Neural cell (in vitro differentiated cells): ENCODE measurements around the gene SMIM31. TPM values are rescaled to one million over a fixed set of nuclear protein-coding genes. Genes with fewer than 3 reads are reported as not detected.

Experiments used
- H2AFZ ChIP-seq: fragments of 200-600, 300-800 bp; sonication (generic), shearing (Covaris generic); 2 replicates; pipeline ENCODE4 v1.6.0; 2014; ENCODE audit warnings: low read depth, mild to moderate bottlenecking, antibody characterized with exemption, low read length, moderate library complexity
- H3F3A ChIP-seq: fragments of 200-600 bp; shearing (Covaris generic); 2 replicates; pipeline ENCODE4 v1.6.1; 2016; ENCODE audit warnings: mild to moderate bottlenecking, moderate library complexity, mixed read lengths, antibody characterized with exemption, low read length; ENCODE audit not compliant: insufficient read depth, poor library complexity, severe bottlenecking
- H3K27ac ChIP-seq: fragments of 200-600, 300-800 bp; sonication (generic), shearing (Covaris generic); 2 replicates; pipeline ENCODE4 v1.5.1; 2014; ENCODE audit warnings: mild to moderate bottlenecking, low read length, moderate library complexity
- H3K27me3 ChIP-seq: fragments of 300-800, 200-600 bp; sonication (generic), shearing (Covaris generic); 2 replicates; pipeline ENCODE4 v1.6.0; 2014; ENCODE audit warnings: mild to moderate bottlenecking, low read depth, low read length, moderate library complexity; ENCODE audit not compliant: insufficient read depth
- H3K36me3 ChIP-seq: fragments of 300-800, 200-600 bp; sonication (generic), shearing (Covaris generic); 2 replicates; pipeline ENCODE4 v1.5.1; 2014; ENCODE audit warnings: mild to moderate bottlenecking, antibody characterized with exemption, low read length, moderate library complexity; ENCODE audit not compliant: insufficient read depth
- H3K4me2 ChIP-seq: fragments of 300-800, 200-600 bp; sonication (generic), shearing (Covaris generic); 2 replicates; pipeline ENCODE4 v1.6.0; 2014; ENCODE audit warnings: mild to moderate bottlenecking, low read length
- H3K4me3 ChIP-seq: fragments of 300-800, 200-600 bp; sonication (generic), shearing (Covaris generic); 2 replicates; pipeline ENCODE4 v1.5.1; 2014; ENCODE audit warnings: mild to moderate bottlenecking, low read length, moderate library complexity
- H3K79me2 ChIP-seq: fragments of 200-600 bp; shearing (Covaris generic); replicated peaks from 2 replicates; pipeline ENCODE4 v1.6.0; 2014; ENCODE audit warnings: mild to moderate bottlenecking, low read length, moderate library complexity; ENCODE audit not compliant: insufficient read depth
- H3K9ac ChIP-seq: fragments of 300-800, 200-600 bp; sonication (generic), shearing (Covaris generic); 2 replicates; pipeline ENCODE4 v1.6.1; 2016; ENCODE audit warnings: mild to moderate bottlenecking, low read length, mixed read lengths
- H3K9me2 ChIP-seq: fragments of 200-600 bp; shearing (Covaris generic); 2 replicates; pipeline ENCODE4 v1.6.1; 2016; ENCODE audit warnings: mild to moderate bottlenecking, low read length, mixed read lengths; ENCODE audit not compliant: insufficient read depth
- H3K9me3 ChIP-seq: fragments of 200-600, 300-800 bp; sonication (generic), shearing (Covaris generic); 2 replicates; pipeline ENCODE4 v1.6.1; 2016; ENCODE audit warnings: mild to moderate bottlenecking, mixed run types, low read length, moderate library complexity, mixed read lengths
- H4K20me1 ChIP-seq: fragments of 200-600 bp; shearing (Covaris generic); 2 replicates; pipeline ENCODE4 v1.6.1; 2016; ENCODE audit warnings: mild to moderate bottlenecking, mixed run types; ENCODE audit not compliant: insufficient read depth
- CTCF ChIP-seq: fragments of 450-650 bp; IDR thresholded peaks from 2 replicates; pipeline ENCODE4 v1.5.1; 2014; ENCODE audit warnings: antibody characterized with exemption, mild to moderate bottlenecking, moderate library complexity; ENCODE audit not compliant: poor library complexity, severe bottlenecking
- EP300 ChIP-seq: fragments of 450-650 bp; conservative IDR thresholded peaks from 2 replicates; pipeline ENCODE4 v1.6.1; 2014; ENCODE audit warnings: antibody characterized with exemption, mild to moderate bottlenecking, moderate library complexity; ENCODE audit not compliant: poor library complexity, severe bottlenecking
- EZH2 ChIP-seq: fragments of 200-600, 300-800 bp; shearing (Covaris generic), sonication (generic); IDR thresholded peaks from 2 replicates; pipeline ENCODE4 v1.6.1; 2014; ENCODE audit warnings: antibody characterized with exemption, low read length, borderline replicate concordance, mild to moderate bottlenecking; ENCODE audit not compliant: insufficient read depth, poor library complexity, severe bottlenecking
- MXI1 ChIP-seq: fragments of 450-650 bp; conservative IDR thresholded peaks from 2 replicates; pipeline ENCODE4 v1.6.1; 2014; ENCODE audit warnings: antibody characterized with exemption, mild to moderate bottlenecking; ENCODE audit not compliant: poor library complexity, severe bottlenecking
- POLR2AphosphoS5 ChIP-seq: IDR thresholded peaks from 2 replicates; pipeline ENCODE4 v1.6.1; 2012
- RAD21 ChIP-seq: fragments of 450-650 bp; conservative IDR thresholded peaks from 2 replicates; pipeline ENCODE4 v1.6.1; 2014; ENCODE audit warnings: antibody characterized with exemption, mild to moderate bottlenecking, moderate library complexity
- REST ChIP-seq: IDR thresholded peaks from 2 replicates; pipeline ENCODE4 v1.6.1; 2012; ENCODE audit warnings: borderline replicate concordance
- SMC3 ChIP-seq: fragments of 450-650 bp; conservative IDR thresholded peaks from 2 replicates; pipeline ENCODE4 v1.6.1; 2014; ENCODE audit warnings: antibody characterized with exemption, mild to moderate bottlenecking, moderate library complexity; ENCODE audit not compliant: poor library complexity
- TAF1 ChIP-seq: IDR thresholded peaks from 2 replicates; pipeline ENCODE4 v1.6.1; 2012; ENCODE audit warnings: low read depth
- polyA plus RNA-seq: library from polyadenylated mRNA; depleted of rRNA; stranded (reverse); fragments of >200 nt; gene quantifications from 2 replicates; pipeline ENCODE4 v1.2.3, GENCODE V29; 2014

Gene SMIM31
- polyA plus RNA-seq, 1 donor from 2014 or later = not detected

- no peak overlapping the region for H3K9ac ChIP-seq
- no peaks in the 10 kb centered on the region for H3K9me2 ChIP-seq
- no peaks in the 10 kb centered on the region for H3K79me2 ChIP-seq
- H3K27ac ChIP-seq = no peak overlapping the region
- no peak overlapping the region for H2AFZ ChIP-seq
- no peak overlapping the region for H3K4me3 ChIP-seq
- H3K4me2 ChIP-seq = no peak overlapping the region
- H4K20me1 ChIP-seq = no peaks in the 10 kb centered on the region
- no peaks in the 10 kb centered on the region for H3K9me3 ChIP-seq
- peak; percentile 74 for TF ChIP-seq CTCF
- peak; percentile 83 for TF ChIP-seq SMC3
- no peak for TF ChIP-seq MXI1
- TF ChIP-seq RAD21 = peak; percentile 78
- no peak for TF ChIP-seq TAF1
- TF ChIP-seq REST = no peak
- H3K27me3 ChIP-seq = no peaks in the 10 kb centered on the region
- no peaks in the 10 kb centered on the region for H3K36me3 ChIP-seq
- H3F3A ChIP-seq = no peaks in the 10 kb centered on the region
These were observed 5.6 kb upstream of the SMIM31 start for GRCh38 chr4:164748375-164748774.

GRCh38 chr4:164755432-164755831 lies 1.5 kb downstream of the SMIM31 start:
- no peak for TF ChIP-seq CTCF
- no peak for TF ChIP-seq SMC3
- TF ChIP-seq RAD21 = no peak
- TF ChIP-seq TAF1 = no peak
- TF ChIP-seq POLR2AphosphoS5 = no peak
- TF ChIP-seq EZH2 = no peak
- TF ChIP-seq EP300 = no peak
- TF ChIP-seq REST = no peak
- TF ChIP-seq MXI1 = no peak
- H3K4me3 ChIP-seq = no peak overlapping the region
- no peak overlapping the region for H2AFZ ChIP-seq
- H4K20me1 ChIP-seq = no peaks in the 10 kb centered on the region
- H3K36me3 ChIP-seq = no peaks in the 10 kb centered on the region
- H3K9me3 ChIP-seq = no peaks in the 10 kb centered on the region
- H3K9me2 ChIP-seq = no peaks in the 10 kb centered on the region
- H3F3A ChIP-seq = no peaks in the 10 kb centered on the region
- H3K79me2 ChIP-seq = no peaks in the 10 kb centered on the region
- no peaks in the 10 kb centered on the region for H3K27me3 ChIP-seq
- H3K4me2 ChIP-seq = no peak overlapping the region
- H3K9ac ChIP-seq = no peak overlapping the region
- H3K27ac ChIP-seq = no peak overlapping the region
